ENCODE measurements around the gene ABCC9. TPM values are rescaled to one million over a fixed set of nuclear protein-coding genes. Genes with fewer than 3 reads are reported as not detected.

Gene ABCC9
- total RNA-seq, 1 experiment from 2014 or later = not detected

DNA sequence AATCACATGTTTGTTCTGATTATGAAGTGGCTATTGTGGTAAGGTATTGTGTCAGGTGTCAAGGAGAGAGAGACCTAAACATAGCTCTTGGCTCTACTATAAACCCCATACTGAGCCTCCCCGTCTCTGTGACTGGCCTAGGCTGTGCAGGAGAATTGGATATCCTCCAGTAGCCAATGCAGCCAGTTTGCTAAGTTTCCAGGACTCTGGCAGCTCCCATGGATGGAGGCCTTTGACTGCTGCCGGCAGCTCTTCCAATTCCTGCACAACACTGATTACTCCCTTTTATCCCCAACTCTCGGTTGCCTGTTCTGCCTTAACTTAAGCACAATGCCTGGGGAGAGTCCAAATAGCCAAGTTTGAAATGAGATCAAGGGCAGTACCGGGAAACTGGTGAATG lies 59.3 kb downstream of the ABCC9 start:
- Histone ChIP-seq H4K5ac (ENCODE audit: insufficient read length, low read depth, low read length) (no peak overlapping the region), H3K18ac (ENCODE audit: insufficient read length, low read depth, low read length) (no peak overlapping the region), H4K20me1 (ENCODE audit: control insufficient read depth, insufficient read depth, insufficient read length) (no peaks in the 10 kb centered on the region), H3K27ac (ENCODE audit: insufficient read length, low read depth, low read length) (no peak overlapping the region), H3K9ac (ENCODE audit: extremely low read depth, insufficient read length, low read length) (no peak overlapping the region), H2BK20ac (ENCODE audit: low read depth, low read length, poor library complexity, severe bottlenecking) (no peak overlapping the region), H2BK5ac (ENCODE audit: insufficient read length, low read length) (no peak overlapping the region), H3K4me1 (ENCODE audit: insufficient read depth, low read length) (no peaks in the 10 kb centered on the region), H3K23ac (ENCODE audit: insufficient read length, low read depth, low read length) (no peak overlapping the region), H3K4ac (ENCODE audit: low read depth, low read length) (no peak overlapping the region), H3K4me2 (ENCODE audit: insufficient read depth, insufficient read length, low read length) (no peak overlapping the region), H3T11ph (ENCODE audit: low read length) (no peak overlapping the region), H3K23me2 (ENCODE audit: insufficient read length, low read depth, low read length, poor library complexity, severe bottlenecking) (no peaks in the 10 kb centered on the region), H3K79me2 (ENCODE audit: insufficient read depth, low read length) (no peaks in the 10 kb centered on the region), H2AK5ac (ENCODE audit: insufficient read length, low read length) (no peak overlapping the region), H3K56ac (ENCODE audit: insufficient read length, low read depth, low read length) (no peak overlapping the region), H3K9me3 (ENCODE audit: control insufficient read depth, low read depth, low read length) (no peaks in the 10 kb centered on the region), H4K8ac (replicated peaks; ENCODE audit: insufficient read length, low read depth, low read length) (no peak overlapping the region), H2BK12ac (ENCODE audit: insufficient read length, low read depth, low read length) (no peak overlapping the region), H2BK120ac (ENCODE audit: low read depth, low read length, poor library complexity, severe bottlenecking) (no peak overlapping the region), H3K14ac (ENCODE audit: insufficient read depth, low read length) (no peak overlapping the region), H3K79me1 (ENCODE audit: insufficient read depth, low read depth, low read length, poor library complexity, severe bottlenecking) (no peaks in the 10 kb centered on the region), H4K91ac (ENCODE audit: insufficient read length, low read depth, low read length) (no peak overlapping the region), H2AFZ (ENCODE audit: low read length) (no peak overlapping the region), H2BK15ac (ENCODE audit: low read depth, low read length) (no peak overlapping the region), H3K27me3 (ENCODE audit: insufficient read depth, low read length) (no peaks in the 10 kb centered on the region)
- Mint-ChIP-seq H3K27me3 (ENCODE audit: low read depth) (peaks cover 7% of the 10 kb centered on the region), H3K9me3 (no peaks in the 10 kb centered on the region), H3K4me1 (no peaks in the 10 kb centered on the region), H3K27ac (no peak overlapping the region), H3K4me3 (no peak overlapping the region), H3K36me3 (ENCODE audit: insufficient read depth in 1 of 3, low read depth in 3 of 3) (no peaks in the 10 kb centered on the region)
- peak; percentile 26 for DNase-seq
- WGBS (ENCODE audit: extremely low coverage, insufficient read length, low lambda C conversion rate) = no CpG with 5 or more reads among the region's 4 CpGs
- TF ChIP-seq, protein P1, sequence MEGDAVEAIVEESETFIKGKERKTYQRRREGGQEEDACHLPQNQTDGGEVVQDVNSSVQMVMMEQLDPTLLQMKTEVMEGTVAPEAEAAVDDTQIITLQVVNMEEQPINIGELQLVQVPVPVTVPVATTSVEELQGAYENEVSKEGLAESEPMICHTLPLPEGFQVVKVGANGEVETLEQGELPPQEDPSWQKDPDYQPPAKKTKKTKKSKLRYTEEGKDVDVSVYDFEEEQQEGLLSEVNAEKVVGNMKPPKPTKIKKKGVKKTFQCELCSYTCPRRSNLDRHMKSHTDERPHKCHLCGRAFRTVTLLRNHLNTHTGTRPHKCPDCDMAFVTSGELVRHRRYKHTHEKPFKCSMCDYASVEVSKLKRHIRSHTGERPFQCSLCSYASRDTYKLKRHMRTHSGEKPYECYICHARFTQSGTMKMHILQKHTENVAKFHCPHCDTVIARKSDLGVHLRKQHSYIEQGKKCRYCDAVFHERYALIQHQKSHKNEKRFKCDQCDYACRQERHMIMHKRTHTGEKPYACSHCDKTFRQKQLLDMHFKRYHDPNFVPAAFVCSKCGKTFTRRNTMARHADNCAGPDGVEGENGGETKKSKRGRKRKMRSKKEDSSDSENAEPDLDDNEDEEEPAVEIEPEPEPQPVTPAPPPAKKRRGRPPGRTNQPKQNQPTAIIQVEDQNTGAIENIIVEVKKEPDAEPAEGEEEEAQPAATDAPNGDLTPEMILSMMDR (conservative IDR thresholded peaks at IDR 0.05) = no peak

Measured in H9 (cell line).